GM21825 (cell line): Measurements from ENCODE around the gene NPBWR2.
A peak's percentile ranks its signal among the peaks of the same experiment; 100 is the strongest.

Source experiments
- ATAC-seq: cut with Tn5 transposase; IDR thresholded peaks from one replicate; pipeline ENCODE4 v1.9.1; 2021; ENCODE audit warnings: mild to moderate bottlenecking, moderate library complexity; ENCODE audit not compliant: unreplicated experiment

NPBWR2 gene

GRCh38 chr20:64058536-64058935 is 48.8 kb downstream of the NPBWR2 start:
- ATAC-seq: no peak

DNA sequence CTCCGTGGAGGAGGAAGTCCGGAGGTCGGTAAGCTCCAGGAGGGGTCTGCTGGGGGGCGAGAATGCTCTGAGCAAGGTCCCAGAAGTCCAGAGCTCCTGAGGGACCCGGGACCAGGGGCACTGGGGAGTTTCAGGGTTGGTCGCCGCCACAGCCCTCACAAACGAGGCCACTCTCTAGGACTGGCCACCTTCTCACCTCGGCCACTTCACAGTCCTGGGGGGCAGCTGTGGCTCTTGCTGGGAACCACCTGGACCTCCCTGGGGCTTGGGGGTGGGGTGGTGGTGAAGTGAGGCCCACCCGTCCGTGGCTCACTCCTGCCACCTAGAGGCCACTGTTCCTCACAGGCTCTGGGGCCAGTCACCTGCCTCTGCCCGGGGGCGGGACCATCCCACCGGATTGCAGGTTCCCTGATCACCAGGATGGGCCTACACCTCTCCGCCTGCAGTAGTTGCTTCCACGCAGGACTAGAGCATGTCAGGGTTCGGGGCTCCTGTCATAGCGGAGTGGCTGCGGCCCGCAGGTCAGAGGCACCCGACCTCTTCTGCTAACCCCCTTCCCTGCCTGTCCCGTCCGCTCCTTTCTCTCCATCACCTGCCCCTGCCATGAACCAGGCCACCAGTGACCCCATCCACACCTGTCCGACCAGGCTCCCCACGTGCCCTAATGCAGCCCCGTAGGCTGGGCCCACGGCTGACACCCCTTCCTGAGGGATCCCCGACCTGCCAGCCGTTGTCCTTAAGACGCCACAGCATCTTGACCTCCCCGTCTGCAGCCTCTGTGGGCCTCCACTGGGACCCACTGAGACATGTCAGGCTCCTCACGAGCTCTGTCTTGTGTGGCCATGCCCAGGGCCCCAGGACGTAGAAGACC is 49.5 kb downstream of the NPBWR2 start:
- peak; percentile 38 for ATAC-seq

DNA sequence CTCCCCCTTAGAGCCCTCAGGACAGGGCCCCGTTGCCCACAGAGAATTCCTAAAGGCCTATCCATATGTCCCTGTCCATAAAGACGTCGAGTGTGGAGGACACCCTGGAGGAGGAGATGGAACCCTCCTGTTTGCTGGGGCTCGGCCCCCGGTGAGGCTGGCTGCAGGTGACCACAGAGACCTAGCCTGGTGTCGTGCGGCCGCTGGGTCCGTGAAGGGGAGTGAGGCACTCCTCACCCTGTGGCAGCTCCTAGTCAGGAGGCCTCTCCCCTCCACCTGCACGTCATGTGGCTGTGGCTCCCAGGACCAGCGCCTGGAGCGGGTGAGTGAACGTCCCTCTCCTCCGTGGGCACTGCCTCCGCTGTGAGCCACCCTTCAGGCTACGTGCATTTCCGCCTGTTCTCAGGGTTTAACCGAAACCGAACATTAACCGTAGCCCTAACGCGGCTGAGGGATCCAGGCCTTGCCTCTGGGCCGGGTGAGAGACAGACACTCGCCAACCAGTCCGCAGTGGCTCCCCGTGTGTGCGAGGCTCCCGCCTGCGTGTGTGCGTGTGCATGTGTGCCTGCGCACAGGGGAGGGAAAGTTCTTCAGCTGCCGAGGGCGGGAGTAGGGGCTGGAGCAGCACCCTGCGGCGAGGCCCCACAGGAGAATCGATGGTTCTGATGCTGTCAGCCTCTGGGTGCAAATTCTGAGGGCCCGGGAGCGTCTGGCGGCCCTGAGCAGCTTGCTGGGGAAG is 50.3 kb downstream of the NPBWR2 start:
- ATAC-seq: no peak

DNA sequence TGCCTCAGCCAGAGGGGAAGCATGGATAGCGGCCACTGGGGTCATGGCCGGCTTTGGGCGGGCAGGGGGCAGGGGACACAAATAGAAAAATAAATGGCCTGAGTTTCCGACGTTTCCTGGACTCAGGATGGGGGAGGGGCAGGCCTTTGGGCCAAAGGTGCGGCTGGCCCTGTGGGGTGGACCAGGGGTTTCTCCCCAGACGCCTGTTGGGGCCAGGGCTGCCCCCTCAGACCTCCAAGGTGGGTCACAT is 50.8 kb downstream of the NPBWR2 start:
- no peak for ATAC-seq

DNA sequence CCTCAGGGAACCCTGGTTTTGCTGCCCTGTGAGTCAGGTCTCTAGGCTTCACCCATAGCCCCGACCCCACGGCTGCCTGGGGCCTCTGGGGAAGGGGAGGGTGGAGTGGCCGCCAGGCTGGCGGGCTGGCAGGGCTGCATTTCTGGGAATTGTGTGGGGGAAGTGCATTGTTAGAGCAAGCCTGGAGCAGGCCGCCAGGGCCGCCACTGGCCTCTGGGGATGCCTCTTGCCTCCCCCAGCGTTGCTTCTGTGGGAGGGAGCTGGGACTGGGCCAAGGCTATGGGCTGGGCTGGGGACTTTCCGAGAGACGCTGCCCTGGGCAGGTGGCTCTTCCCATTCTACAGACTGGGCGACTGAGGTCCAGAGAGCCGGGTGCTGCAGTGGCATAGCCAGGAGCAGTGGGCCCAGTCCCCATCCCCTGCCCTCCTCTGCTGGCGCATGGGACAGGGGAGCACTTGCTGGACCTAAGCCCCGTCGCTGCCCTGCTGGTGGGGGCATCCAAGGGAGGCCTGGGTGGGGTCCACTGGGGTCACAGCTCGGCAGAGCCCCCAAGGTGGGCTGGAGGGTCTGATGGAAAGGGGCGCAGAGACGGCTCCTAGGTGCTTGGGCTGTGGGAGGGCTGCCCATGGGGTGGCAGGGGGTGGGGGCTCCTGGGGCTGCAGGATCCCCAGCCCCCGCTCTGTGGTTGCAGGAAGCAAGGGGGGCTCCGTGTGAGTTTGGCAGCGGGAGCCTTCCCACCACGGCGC is 51.3 kb downstream of the NPBWR2 start:
- no peak for ATAC-seq

- no peak for ATAC-seq
Measured at GRCh38 chr20:64055396-64055892, 51.9 kb downstream of the NPBWR2 start.

GRCh38 chr20:64053841-64054661 is 53.3 kb downstream of the NPBWR2 start:
- no peak for ATAC-seq
